WTC11 (cell line): ENCODE results near the gene BPIFB2.

Source experiments
- RORB ChIP-seq: fragments of 250-450 bp; sonication (Bioruptor Pico); IDR thresholded peaks from 2 replicates; pipeline ENCODE4 v1.9.0; 2021; ENCODE audit warnings: mild to moderate bottlenecking
- TP53 ChIP-seq: sonication (generic); formaldehyde crosslinking; IDR thresholded peaks from 2 replicates; pipeline ENCODE4 v1.8.1; 2023; ENCODE audit warnings: mild to moderate bottlenecking, missing genetic modification reagents
- TF ChIP-seq, protein P1 (sequence below): sonication (generic); formaldehyde crosslinking; IDR thresholded peaks from 2 replicates; pipeline ENCODE4 v1.8.1; 2022; ENCODE audit warnings: low read depth, missing genetic modification reagents, borderline replicate concordance
- TF ChIP-seq, protein P2 (sequence below): fragments of 200-600 bp; IDR thresholded peaks from 2 replicates; pipeline ENCODE4 v1.8.0; 2022; ENCODE audit warnings: antibody characterized with exemption
- TF ChIP-seq, protein P3 (sequence below): sonication (generic); formaldehyde crosslinking; IDR thresholded peaks from 2 replicates; pipeline ENCODE4 v1.8.0; 2022; ENCODE audit warnings: missing genetic modification reagents

DNA sequence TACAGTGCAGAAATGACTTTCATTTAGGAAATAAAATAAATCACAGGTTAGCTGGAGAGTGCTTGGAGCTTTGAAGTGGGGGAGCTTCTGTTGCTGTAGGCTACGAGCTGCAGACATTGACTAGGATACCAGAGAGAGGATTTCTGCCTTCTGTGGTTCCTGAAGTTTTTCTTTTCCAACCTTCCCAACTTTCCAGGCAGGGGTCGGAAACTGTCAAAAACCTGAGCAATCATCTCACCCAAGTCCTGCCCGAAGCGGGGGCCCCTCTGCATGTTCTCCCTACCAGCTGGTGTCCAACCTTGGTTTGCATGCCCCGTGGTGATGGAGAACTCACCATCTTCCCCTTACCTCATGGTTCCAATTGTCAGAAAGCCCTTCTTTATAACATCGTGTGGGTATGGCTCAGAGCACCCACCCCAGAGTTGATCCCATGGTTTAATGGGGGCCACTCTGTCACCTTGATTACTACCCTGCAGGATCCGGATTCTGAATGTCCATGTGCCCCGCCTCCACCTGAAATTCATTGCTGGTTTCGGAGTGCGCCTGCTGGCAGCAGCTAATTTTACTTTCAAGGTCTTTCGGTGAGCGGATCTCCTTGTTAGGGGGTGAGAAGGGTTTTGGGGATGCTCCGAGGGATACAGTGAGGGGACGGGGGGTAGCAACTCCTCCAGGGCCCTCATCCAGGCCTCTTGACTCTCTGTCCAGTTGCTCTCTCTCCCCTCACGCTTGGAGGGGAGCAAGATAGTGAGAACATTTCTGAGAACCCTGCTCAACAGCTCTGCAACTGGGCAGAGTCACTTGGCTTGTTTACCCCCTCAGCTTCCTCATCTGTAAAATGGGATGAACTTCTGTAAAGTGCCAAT lies 5.1 kb downstream of the BPIFB2 start:
- TF ChIP-seq, protein P1, sequence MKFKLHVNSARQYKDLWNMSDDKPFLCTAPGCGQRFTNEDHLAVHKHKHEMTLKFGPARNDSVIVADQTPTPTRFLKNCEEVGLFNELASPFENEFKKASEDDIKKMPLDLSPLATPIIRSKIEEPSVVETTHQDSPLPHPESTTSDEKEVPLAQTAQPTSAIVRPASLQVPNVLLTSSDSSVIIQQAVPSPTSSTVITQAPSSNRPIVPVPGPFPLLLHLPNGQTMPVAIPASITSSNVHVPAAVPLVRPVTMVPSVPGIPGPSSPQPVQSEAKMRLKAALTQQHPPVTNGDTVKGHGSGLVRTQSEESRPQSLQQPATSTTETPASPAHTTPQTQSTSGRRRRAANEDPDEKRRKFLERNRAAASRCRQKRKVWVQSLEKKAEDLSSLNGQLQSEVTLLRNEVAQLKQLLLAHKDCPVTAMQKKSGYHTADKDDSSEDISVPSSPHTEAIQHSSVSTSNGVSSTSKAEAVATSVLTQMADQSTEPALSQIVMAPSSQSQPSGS (CRISPR knock-in tag): no peak
- no peak for TF ChIP-seq TP53 (CRISPR knock-in tag)
- TF ChIP-seq, protein P2, sequence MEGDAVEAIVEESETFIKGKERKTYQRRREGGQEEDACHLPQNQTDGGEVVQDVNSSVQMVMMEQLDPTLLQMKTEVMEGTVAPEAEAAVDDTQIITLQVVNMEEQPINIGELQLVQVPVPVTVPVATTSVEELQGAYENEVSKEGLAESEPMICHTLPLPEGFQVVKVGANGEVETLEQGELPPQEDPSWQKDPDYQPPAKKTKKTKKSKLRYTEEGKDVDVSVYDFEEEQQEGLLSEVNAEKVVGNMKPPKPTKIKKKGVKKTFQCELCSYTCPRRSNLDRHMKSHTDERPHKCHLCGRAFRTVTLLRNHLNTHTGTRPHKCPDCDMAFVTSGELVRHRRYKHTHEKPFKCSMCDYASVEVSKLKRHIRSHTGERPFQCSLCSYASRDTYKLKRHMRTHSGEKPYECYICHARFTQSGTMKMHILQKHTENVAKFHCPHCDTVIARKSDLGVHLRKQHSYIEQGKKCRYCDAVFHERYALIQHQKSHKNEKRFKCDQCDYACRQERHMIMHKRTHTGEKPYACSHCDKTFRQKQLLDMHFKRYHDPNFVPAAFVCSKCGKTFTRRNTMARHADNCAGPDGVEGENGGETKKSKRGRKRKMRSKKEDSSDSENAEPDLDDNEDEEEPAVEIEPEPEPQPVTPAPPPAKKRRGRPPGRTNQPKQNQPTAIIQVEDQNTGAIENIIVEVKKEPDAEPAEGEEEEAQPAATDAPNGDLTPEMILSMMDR: no peak
- TF ChIP-seq, protein P3, sequence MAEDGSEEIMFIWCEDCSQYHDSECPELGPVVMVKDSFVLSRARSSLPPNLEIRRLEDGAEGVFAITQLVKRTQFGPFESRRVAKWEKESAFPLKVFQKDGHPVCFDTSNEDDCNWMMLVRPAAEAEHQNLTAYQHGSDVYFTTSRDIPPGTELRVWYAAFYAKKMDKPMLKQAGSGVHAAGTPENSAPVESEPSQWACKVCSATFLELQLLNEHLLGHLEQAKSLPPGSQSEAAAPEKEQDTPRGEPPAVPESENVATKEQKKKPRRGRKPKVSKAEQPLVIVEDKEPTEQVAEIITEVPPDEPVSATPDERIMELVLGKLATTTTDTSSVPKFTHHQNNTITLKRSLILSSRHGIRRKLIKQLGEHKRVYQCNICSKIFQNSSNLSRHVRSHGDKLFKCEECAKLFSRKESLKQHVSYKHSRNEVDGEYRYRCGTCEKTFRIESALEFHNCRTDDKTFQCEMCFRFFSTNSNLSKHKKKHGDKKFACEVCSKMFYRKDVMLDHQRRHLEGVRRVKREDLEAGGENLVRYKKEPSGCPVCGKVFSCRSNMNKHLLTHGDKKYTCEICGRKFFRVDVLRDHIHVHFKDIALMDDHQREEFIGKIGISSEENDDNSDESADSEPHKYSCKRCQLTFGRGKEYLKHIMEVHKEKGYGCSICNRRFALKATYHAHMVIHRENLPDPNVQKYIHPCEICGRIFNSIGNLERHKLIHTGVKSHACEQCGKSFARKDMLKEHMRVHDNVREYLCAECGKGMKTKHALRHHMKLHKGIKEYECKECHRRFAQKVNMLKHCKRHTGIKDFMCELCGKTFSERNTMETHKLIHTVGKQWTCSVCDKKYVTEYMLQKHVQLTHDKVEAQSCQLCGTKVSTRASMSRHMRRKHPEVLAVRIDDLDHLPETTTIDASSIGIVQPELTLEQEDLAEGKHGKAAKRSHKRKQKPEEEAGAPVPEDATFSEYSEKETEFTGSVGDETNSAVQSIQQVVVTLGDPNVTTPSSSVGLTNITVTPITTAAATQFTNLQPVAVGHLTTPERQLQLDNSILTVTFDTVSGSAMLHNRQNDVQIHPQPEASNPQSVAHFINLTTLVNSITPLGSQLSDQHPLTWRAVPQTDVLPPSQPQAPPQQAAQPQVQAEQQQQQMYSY (CRISPR knock-in tag): no peak
- no peak for TF ChIP-seq RORB (CRISPR knock-in tag)
